Activated CD8-positive, alpha-beta T cell treated with anti-CD3 and anti-CD28 coated beads for 36 hours (primary cell): ENCODE data around the gene STYXL2. TPM values are rescaled to one million over a fixed set of nuclear protein-coding genes. Genes with fewer than 3 reads are reported as not detected.
A peak's percentile ranks its signal among the peaks of the same experiment; 100 is the strongest.

Experiments used
- ATAC-seq: fragments of 200-7000 bp; cut with Tn5 transposase; one replicate; pipeline ENCODE4 v1.10.0; 2021; ENCODE audit warnings: mild to moderate bottlenecking, moderate library complexity
- CTCF ChIA-PET: fragments of 350-600 bp; sonication (Branson Sonifier 250); formaldehyde crosslinking; loops from one replicate; lab custom pipeline; 2021; ENCODE audit warnings: antibody characterized with exemption; lab: Charles Lee
- POLR2A ChIA-PET: fragments of 350-600 bp; sonication (Branson Sonifier 250); formaldehyde crosslinking; loops from one replicate; lab custom pipeline; 2021; ENCODE audit warnings: antibody characterized with exemption; lab: Charles Lee
- DNase-seq: peaks from one replicate; pipeline ENCODE4 v3.0.0-alpha.2; 2020
- H3K27ac Mint-ChIP-seq: one replicate; pipeline ENCODE4 v1.8.0; 2021; ENCODE audit warnings: mild to moderate bottlenecking, mixed read lengths
- H3K27me3 Mint-ChIP-seq: one replicate; pipeline ENCODE4 v1.8.0; 2021; ENCODE audit warnings: mixed read lengths
- H3K36me3 Mint-ChIP-seq: one replicate; pipeline ENCODE4 v1.8.0; 2021; ENCODE audit warnings: low read depth, mixed read lengths
- H3K4me1 Mint-ChIP-seq: one replicate; pipeline ENCODE4 v1.8.0; 2021; ENCODE audit warnings: low read depth, mixed read lengths
- H3K4me3 Mint-ChIP-seq: one replicate; pipeline ENCODE4 v1.8.0; 2021; ENCODE audit warnings: mild to moderate bottlenecking, moderate library complexity, mixed read lengths
- H3K9me3 Mint-ChIP-seq: one replicate; pipeline ENCODE4 v1.8.0; 2021; ENCODE audit warnings: mixed read lengths
- CTCF ChIP-seq: fragments of 200-600 bp; IDR thresholded peaks from one replicate; pipeline ENCODE4 v1.8.0; 2022; ENCODE audit warnings: antibody characterized with exemption, mild to moderate bottlenecking
- intact Hi-C: fragments of 100-400 bp; cut with micrococcal nuclease; formaldehyde crosslinking; loops from one replicate; pipeline ENCODE4 v1.10.0; 2022
- total RNA-seq, 2 experiments: library from RNA; stranded (reverse); gene quantifications; one replicate each; pipeline ENCODE4 v1.2.3, GENCODE V29; 2021

The STYXL2 gene
- total RNA-seq, 2 experiments from 2014 or later = not detected

- no peak for ATAC-seq
- no peak overlapping the region for H3K4me3 Mint-ChIP-seq
- H3K27ac Mint-ChIP-seq = no peak overlapping the region
- intact Hi-C loops = no loop called here
- ChIA-PET CTCF (no interaction called here), POLR2A (no interaction called here)
- no peaks in the 10 kb centered on the region for H3K36me3 Mint-ChIP-seq
- TF ChIP-seq CTCF = no peak
- H3K9me3 Mint-ChIP-seq = peaks cover 1% of the 10 kb centered on the region
- no peaks in the 10 kb centered on the region for H3K27me3 Mint-ChIP-seq
- peaks cover 24% of the 10 kb centered on the region for H3K4me1 Mint-ChIP-seq
- DNase-seq = no peak
Observed at GRCh38 chr1:167094690-167095089, 815 bp downstream of the STYXL2 start.

DNA sequence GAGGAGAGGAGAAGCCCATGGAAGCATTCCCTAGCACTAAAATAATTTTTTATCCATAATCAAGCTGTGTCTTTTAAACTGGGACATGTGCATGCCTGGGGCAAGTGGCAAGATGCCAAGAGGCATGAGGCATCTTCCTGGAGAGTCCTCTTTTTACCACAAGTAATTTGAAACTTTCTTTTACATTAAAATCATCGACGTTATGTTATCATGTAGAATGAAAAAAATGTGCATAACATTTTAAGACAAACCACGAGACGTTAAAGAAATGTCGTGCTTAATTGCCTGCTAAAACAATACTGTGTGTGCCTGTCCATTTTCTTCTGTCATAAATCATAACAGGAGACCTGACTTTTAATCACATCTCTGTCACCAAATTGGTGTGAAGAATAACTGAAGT lies 1.5 kb downstream of the STYXL2 start:
- ChIA-PET CTCF (no interaction called here), POLR2A (no interaction called here)
- peak; percentile 14 for DNase-seq
- peaks cover 1% of the 10 kb centered on the region for H3K27me3 Mint-ChIP-seq
- intact Hi-C loops = no loop called here
- no peak for ATAC-seq
- no peak overlapping the region for H3K4me3 Mint-ChIP-seq
- no peaks in the 10 kb centered on the region for H3K36me3 Mint-ChIP-seq
- no peak for TF ChIP-seq CTCF
- peaks cover 1% of the 10 kb centered on the region for H3K9me3 Mint-ChIP-seq
- no peak overlapping the region for H3K27ac Mint-ChIP-seq
- peaks cover 18% of the 10 kb centered on the region for H3K4me1 Mint-ChIP-seq

DNA sequence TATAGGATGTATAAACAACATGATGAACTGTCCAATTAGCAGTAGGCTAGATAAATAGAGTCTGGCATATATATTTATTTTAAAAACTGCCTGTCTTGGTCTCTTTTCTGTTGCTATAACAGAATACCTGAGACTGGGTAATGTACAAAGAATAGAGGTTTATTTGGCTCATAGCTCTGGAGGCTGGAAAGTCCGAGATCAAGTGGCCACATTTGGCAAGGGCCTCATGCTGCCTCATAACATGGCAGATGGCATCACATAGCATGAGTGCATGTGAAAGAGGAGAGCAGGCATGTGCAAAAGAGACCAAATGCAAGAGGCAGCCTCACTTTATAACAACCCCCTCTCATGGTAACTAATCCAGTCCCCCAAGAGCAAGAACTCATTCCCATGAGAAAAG lies 6.0 kb downstream of the STYXL2 start:
- POLR2A ChIA-PET = no interaction called here
- CTCF ChIA-PET = no interaction called here
- intact Hi-C loops = no loop called here
- H3K9me3 Mint-ChIP-seq = peaks cover 1% of the 10 kb centered on the region
- H3K27ac Mint-ChIP-seq = no peak overlapping the region
- no peaks in the 10 kb centered on the region for H3K36me3 Mint-ChIP-seq
- H3K27me3 Mint-ChIP-seq = peaks cover 1% of the 10 kb centered on the region
- peaks cover 25% of the 10 kb centered on the region for H3K4me1 Mint-ChIP-seq
- no peak for TF ChIP-seq CTCF
- ATAC-seq (no peak), DNase-seq (no peak)
- H3K4me3 Mint-ChIP-seq = no peak overlapping the region

- intact Hi-C loops = no loop called here
- Mint-ChIP-seq H3K4me1 (peaks cover 27% of the 10 kb centered on the region), H3K27ac (no peak overlapping the region), H3K27me3 (peaks cover 1% of the 10 kb centered on the region), H3K36me3 (no peaks in the 10 kb centered on the region), H3K4me3 (no peak overlapping the region), H3K9me3 (peaks cover 1% of the 10 kb centered on the region)
- no peak for ATAC-seq
- no peak for DNase-seq
- CTCF ChIA-PET = no interaction called here
- no peak for TF ChIP-seq CTCF
- POLR2A ChIA-PET = no interaction called here
Observed at GRCh38 chr1:167100730-167101129, 6.9 kb downstream of the STYXL2 start.

- POLR2A ChIA-PET = no interaction called here
- Mint-ChIP-seq H3K27ac (no peak overlapping the region), H3K9me3 (peaks cover 1% of the 10 kb centered on the region), H3K36me3 (no peaks in the 10 kb centered on the region), H3K4me1 (peaks cover 28% of the 10 kb centered on the region), H3K4me3 (no peak overlapping the region), H3K27me3 (peaks cover 1% of the 10 kb centered on the region)
- CTCF ChIA-PET = interaction anchor here (1.2 kb wide), 1 partner anchor 22 kb away, joined by 5 read pairs; no protein-coding TSS in a partner anchor
- DNase-seq = no peak
- no peak for ATAC-seq
- intact Hi-C loops = no loop called here
- no peak for TF ChIP-seq CTCF
Observed at GRCh38 chr1:167101754-167102153, 7.9 kb downstream of the STYXL2 start.
